22Rv1 (cell line): ENCODE results near the gene GABARAPL2.

Experiments
- H3K27ac ChIP-seq: fragments of 450-650 bp; 2 replicates; pipeline ENCODE4 v1.5.1; 2017
- CTCF ChIP-seq: fragments of 450-650 bp; IDR thresholded peaks from 2 replicates; pipeline ENCODE4 v1.5.1; 2017; ENCODE audit warnings: mild to moderate bottlenecking
- ZFX ChIP-seq: fragments of 450-650 bp; IDR thresholded peaks from 2 replicates; pipeline ENCODE4 v1.6.1; 2017; ENCODE audit warnings: antibody characterized with exemption, borderline replicate concordance

GABARAPL2 gene

GRCh38 chr16:75599452-75600277, 33.5 kb downstream of the GABARAPL2 start:
- no peak for TF ChIP-seq ZFX
- TF ChIP-seq CTCF: no peak
- H3K27ac ChIP-seq: peak overlapping the region; percentile 73

DNA sequence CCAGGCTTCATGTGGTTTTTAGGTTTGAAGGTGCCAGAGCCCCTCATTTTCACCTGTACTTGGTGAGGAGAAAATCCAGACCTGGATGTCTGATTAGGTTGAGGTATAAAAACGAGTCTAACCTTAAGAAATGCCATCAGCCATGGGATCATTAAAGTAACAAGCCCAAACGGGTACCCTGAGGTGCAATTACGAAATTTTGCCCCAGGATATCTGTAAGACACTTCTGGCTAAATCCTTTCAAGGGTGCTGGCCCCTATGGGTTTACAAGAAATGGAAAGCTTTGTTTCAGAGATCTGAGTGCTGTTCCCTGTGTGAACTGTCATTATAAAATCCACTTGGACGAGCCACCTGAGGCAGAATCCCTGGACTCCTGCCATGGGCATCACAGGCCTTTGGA, 37.1 kb downstream of the GABARAPL2 start:
- H3K27ac ChIP-seq: no peak overlapping the region
- TF ChIP-seq CTCF: no peak
- TF ChIP-seq ZFX: no peak

DNA sequence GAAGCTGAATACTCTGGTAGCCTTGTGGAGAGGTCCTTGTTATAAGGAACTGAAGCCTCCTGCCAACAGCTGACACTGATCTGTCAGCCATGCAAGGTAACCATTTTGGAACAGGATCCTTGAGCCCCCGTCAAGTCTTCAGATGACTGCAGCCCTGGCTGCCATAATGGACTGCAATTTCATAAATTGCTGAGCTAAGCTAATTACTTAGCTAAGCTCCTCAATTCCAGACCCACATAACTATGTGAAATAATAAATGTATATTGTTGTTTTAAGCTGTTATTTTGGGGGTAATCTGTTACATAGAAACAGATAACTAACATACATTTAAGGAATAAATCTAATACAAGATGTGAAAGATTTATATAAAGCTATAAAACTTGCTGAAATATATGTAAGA, 40.3 kb downstream of the GABARAPL2 start:
- no peak overlapping the region for H3K27ac ChIP-seq
- TF ChIP-seq ZFX (no peak), CTCF (no peak)

- no peak for TF ChIP-seq ZFX
- TF ChIP-seq CTCF: no peak
- H3K27ac ChIP-seq: no peak overlapping the region
Measured at GRCh38 chr16:75614066-75614897, 48.1 kb downstream of the GABARAPL2 start.

- no peak for TF ChIP-seq CTCF
- no peak for TF ChIP-seq ZFX
- no peak overlapping the region for H3K27ac ChIP-seq
Measured at GRCh38 chr16:75615619-75616018, 49.4 kb downstream of the GABARAPL2 start.

DNA sequence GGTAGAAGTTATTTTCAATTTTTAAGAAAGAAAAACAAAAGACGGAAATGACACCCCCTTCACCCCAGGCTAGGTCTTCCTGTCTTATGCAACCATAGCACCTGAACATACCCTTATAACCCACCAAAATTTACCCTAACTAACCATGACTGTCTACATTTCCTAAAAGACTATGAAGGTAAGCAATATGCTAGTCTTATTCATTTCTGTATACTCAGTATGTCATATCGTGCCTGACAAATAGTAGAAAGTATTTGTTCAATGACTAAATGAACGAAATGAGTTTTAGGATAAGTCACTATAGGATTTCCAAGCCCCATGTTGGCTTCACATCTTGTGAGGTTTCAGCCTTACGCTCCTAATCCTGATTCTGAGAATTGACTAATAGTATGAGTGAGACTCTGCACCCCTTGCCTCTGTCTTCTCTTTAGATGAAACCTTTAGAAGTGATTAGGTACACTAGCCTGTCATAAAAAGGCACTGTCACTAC, 50.4 kb downstream of the GABARAPL2 start:
- TF ChIP-seq ZFX (no peak), CTCF (no peak)
- no peak overlapping the region for H3K27ac ChIP-seq
